ENCODE results near the gene NEU3.

NEU3 gene

GRCh38 chr11:75056814-75057213, 68.1 kb downstream of the NEU3 start:
- in situ Hi-C loops (cut with HindIII; ENCODE audit: low sequenced_read_pairs), result no loop called here

- in situ Hi-C loops (cut with HindIII; ENCODE audit: low sequenced_read_pairs), result no loop called here
Measured at GRCh38 chr11:75059299-75059698, 70.6 kb downstream of the NEU3 start.

GRCh38 chr11:75063741-75064314, 75.1 kb downstream of the NEU3 start:
- in situ Hi-C loops (cut with HindIII; ENCODE audit: low sequenced_read_pairs), result no loop called here

- in situ Hi-C loops (cut with HindIII; ENCODE audit: low sequenced_read_pairs), result no loop called here
Measured at GRCh38 chr11:75066061-75066460, 77.3 kb downstream of the NEU3 start.
